ENCODE measurements around the gene SDK1. TPM values are rescaled to one million over a fixed set of nuclear protein-coding genes. Genes with fewer than 3 reads are reported as not detected.

Gene SDK1
- total and polyA plus RNA-seq, 2 donors (not counting 3 experiments of a cell fraction or from before 2014, with no cell fraction given), result 1.6 to 3.9 TPM

DNA sequence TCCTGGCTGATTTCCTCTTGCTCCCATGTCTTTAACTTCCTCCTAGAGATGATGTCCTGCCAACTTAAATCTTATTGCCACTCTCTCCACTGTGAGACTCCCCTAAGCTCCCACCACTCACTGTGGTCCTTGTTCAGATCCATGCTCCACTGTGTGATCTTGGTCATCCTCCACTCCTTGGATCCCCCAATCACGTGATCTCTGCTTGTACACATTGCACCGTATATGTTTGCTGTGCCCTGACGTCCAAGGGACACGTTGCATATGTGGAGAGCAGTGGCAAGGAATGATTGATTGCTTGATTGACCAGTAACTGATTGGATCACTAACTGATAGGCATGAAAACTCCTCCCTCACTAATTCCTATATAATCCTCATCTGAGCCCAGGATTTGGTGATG lies 395.1 kb downstream of the SDK1 start:
- FAIRE-seq (no peak), DNase-seq (ENCODE audit: low read depth, low spot score) (no peak)
- no peak for TF ChIP-seq MAX (IDR thresholded peaks at IDR 0.05; ENCODE audit: insufficient read depth, insufficient read length)
- no peak for TF ChIP-seq MYC (IDR thresholded peaks at IDR 0.05; ENCODE audit: low read depth, low read length)
- TF ChIP-seq GATA2 (IDR thresholded peaks at IDR 0.05; ENCODE audit: insufficient read depth, insufficient read length, low read depth, low read length), result no peak
- TF ChIP-seq, protein P1, sequence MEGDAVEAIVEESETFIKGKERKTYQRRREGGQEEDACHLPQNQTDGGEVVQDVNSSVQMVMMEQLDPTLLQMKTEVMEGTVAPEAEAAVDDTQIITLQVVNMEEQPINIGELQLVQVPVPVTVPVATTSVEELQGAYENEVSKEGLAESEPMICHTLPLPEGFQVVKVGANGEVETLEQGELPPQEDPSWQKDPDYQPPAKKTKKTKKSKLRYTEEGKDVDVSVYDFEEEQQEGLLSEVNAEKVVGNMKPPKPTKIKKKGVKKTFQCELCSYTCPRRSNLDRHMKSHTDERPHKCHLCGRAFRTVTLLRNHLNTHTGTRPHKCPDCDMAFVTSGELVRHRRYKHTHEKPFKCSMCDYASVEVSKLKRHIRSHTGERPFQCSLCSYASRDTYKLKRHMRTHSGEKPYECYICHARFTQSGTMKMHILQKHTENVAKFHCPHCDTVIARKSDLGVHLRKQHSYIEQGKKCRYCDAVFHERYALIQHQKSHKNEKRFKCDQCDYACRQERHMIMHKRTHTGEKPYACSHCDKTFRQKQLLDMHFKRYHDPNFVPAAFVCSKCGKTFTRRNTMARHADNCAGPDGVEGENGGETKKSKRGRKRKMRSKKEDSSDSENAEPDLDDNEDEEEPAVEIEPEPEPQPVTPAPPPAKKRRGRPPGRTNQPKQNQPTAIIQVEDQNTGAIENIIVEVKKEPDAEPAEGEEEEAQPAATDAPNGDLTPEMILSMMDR (IDR thresholded peaks at IDR 0.05; ENCODE audit: extremely low read depth in 1 of 2, insufficient read depth in 1 of 2, low read depth in 1 of 2, low read length in 2 of 2), result no peak
- no peak for TF ChIP-seq POLR2AphosphoS5 (IDR thresholded peaks at IDR 0.05; ENCODE audit: insufficient read depth, low read depth, low read length)
- TF ChIP-seq FOS (IDR thresholded peaks at IDR 0.05; ENCODE audit: borderline replicate concordance, insufficient read depth, low read length), result no peak
- BruUV-seq (replicated peaks), result no TSS peak
- H3K27me3 ChIP-seq (ENCODE audit: control insufficient read depth in 2 of 2, insufficient read depth in 2 of 2, low read length in 2 of 2), result no peaks in the 10 kb centered on the region
- no peaks in the 10 kb centered on the region for H3K9me3 ChIP-seq (replicated peaks; ENCODE audit: control insufficient read depth, insufficient read depth, low read length)
- H3K79me2 ChIP-seq (ENCODE audit: control insufficient read depth, insufficient read depth, low read length), result no peaks in the 10 kb centered on the region
- H3K4me3 ChIP-seq (replicated peaks in 1 of 3; ENCODE audit: insufficient read depth in 1 of 3, low read depth in 1 of 3, low read length in 3 of 3), result no peak overlapping the region
- H3K4me1 ChIP-seq (ENCODE audit: control insufficient read depth, extremely low read depth, insufficient read depth, low read length), result no peaks in the 10 kb centered on the region
- CTCF ChIA-PET, result interaction anchor here (0.6 kb wide), 1 partner anchor 783 kb away, joined by 4 read pairs; no protein-coding TSS in a partner anchor
- no peak overlapping the region for H3K4me2 ChIP-seq (ENCODE audit: insufficient read depth, low read length)
- H3K27ac ChIP-seq (ENCODE audit: insufficient read depth, low read depth, low read length), result no peak overlapping the region
- H3K9ac ChIP-seq (replicated peaks; ENCODE audit: extremely low read depth, insufficient read depth, low read length), result no peak overlapping the region
- no peaks in the 10 kb centered on the region for H3K36me3 ChIP-seq (ENCODE audit: control insufficient read depth in 2 of 2, extremely low read depth in 1 of 2, insufficient read depth in 2 of 2, low read length in 2 of 2)
- dilution Hi-C loops (cut with MboI; ENCODE audit: extremely low pct_ligation_motif_present, low sequenced_read_pairs), result no loop called here
- POLR2A ChIA-PET, result no interaction called here
- intact Hi-C loops (cut with micrococcal nuclease), result no loop called here
- H4K20me1 ChIP-seq (replicated peaks; ENCODE audit: control insufficient read depth, extremely low read depth, insufficient read depth, low read length), result no peaks in the 10 kb centered on the region
- no peaks in the 10 kb centered on the region for H3K9me1 ChIP-seq (replicated peaks; ENCODE audit: control insufficient read depth, extremely low read depth, insufficient read depth, low read length)
- H2AFZ ChIP-seq (ENCODE audit: low read depth, low read length), result no peak overlapping the region

All from endothelial cell of umbilical vein (primary cell).